CD4-positive, alpha-beta T cell (primary cell): Measurements from ENCODE around the gene FRMD5. TPM values are rescaled to one million over a fixed set of nuclear protein-coding genes. Genes with fewer than 3 reads are reported as not detected.

Experiments used
- ATAC-seq: fragments of 200-7000 bp; cut with Tn5 transposase; one replicate; pipeline ENCODE4 v1.10.0; 2022; ENCODE audit warnings: mild to moderate bottlenecking; ENCODE audit not compliant: poor library complexity
- CTCF ChIA-PET: fragments of 350-600 bp; sonication (Branson Sonifier 250); formaldehyde crosslinking; loops from one replicate; lab custom pipeline; 2021; ENCODE audit warnings: antibody characterized with exemption, inconsistent platforms; lab: Charles Lee
- POLR2A ChIA-PET: fragments of 350-600 bp; sonication (Branson Sonifier 250); formaldehyde crosslinking; loops from one replicate; lab custom pipeline; 2021; ENCODE audit warnings: antibody characterized with exemption, inconsistent platforms; lab: Charles Lee
- DNase-seq, 14 experiments: peaks; one replicate each; pipeline ENCODE4 v3.0.0-alpha.2; 2013 to 2020; ENCODE audit warnings: mixed read lengths in 2 of 14
- H3K27ac ChIP-seq, 2 donors: one replicate each; pipeline versions ENCODE4 v1.5.1 to v1.7.0; 2013; ENCODE audit warnings: low read length in 2 of 2, low read depth in 1 of 2, mild to moderate bottlenecking in 1 of 2
- H3K27me3 ChIP-seq, 2 experiments: 1 replicate in 1 of 2; 2 replicates in 1 of 2; pipeline versions ENCODE4 v1.6.1 to v1.7.0; 2013; ENCODE audit warnings: low read length in 2 of 2, control low read depth in 1 of 2, mild to moderate bottlenecking in 1 of 2, moderate library complexity in 1 of 2; ENCODE audit not compliant: insufficient read depth in 2 of 2, control insufficient read depth in 1 of 2
- H3K36me3 ChIP-seq: one replicate; pipeline ENCODE4 v1.6.1; 2013; ENCODE audit warnings: low read length, control low read depth; ENCODE audit not compliant: insufficient read depth
- H3K4me1 ChIP-seq: one replicate; pipeline ENCODE4 v1.6.1; 2013; ENCODE audit warnings: low read length, control low read depth; ENCODE audit not compliant: insufficient read depth
- H3K4me3 ChIP-seq: one replicate; pipeline ENCODE4 v1.5.1; 2013; ENCODE audit warnings: mild to moderate bottlenecking, low read length, moderate library complexity
- H3K9me3 ChIP-seq, 2 experiments: 1 replicate in 1 of 2; 2 replicates in 1 of 2; pipeline versions ENCODE4 v1.6.1 to v1.7.0; 2013; ENCODE audit warnings: low read length in 2 of 2, mild to moderate bottlenecking in 2 of 2, control low read depth in 1 of 2, moderate library complexity in 1 of 2; ENCODE audit not compliant: control insufficient read depth in 1 of 2, insufficient read depth in 1 of 2
- H3K27ac Mint-ChIP-seq: one replicate; pipeline ENCODE4 v1.8.0; 2020; ENCODE audit warnings: mixed read lengths
- H3K27me3 Mint-ChIP-seq: one replicate; pipeline ENCODE4 v1.8.0; 2021; ENCODE audit warnings: mixed read lengths
- H3K36me3 Mint-ChIP-seq: one replicate; pipeline ENCODE4 v1.8.0; 2021; ENCODE audit warnings: low read depth, mixed read lengths
- H3K4me1 Mint-ChIP-seq: one replicate; pipeline ENCODE4 v1.8.0; 2021; ENCODE audit warnings: low read depth, mixed read lengths
- H3K4me3 Mint-ChIP-seq: one replicate; pipeline ENCODE4 v1.8.0; 2020; ENCODE audit warnings: mild to moderate bottlenecking, mixed read lengths
- H3K9me3 Mint-ChIP-seq: one replicate; pipeline ENCODE4 v1.8.0; 2020; ENCODE audit warnings: mixed read lengths
- intact Hi-C, 2 experiments: fragments of 100-400 bp; cut with DNase I in 1 of 2; cut with micrococcal nuclease in 1 of 2; formaldehyde crosslinking; loops; one replicate each; pipeline versions ENCODE4 v1.15.1 to v1.9.0; 2023 to 2025; cut with DNase I, micrococcal nuclease
- total RNA-seq, 174 experiments: library from RNA in 2 of 174; stranded (reverse) in 2 of 174; gene quantifications; one replicate each; pipeline ENCODE4 v1.2.3 and lab custom pipeline; 2021 to 2026
- TF ChIP-seq, protein P1 (sequence below): fragments of 200-600 bp; IDR thresholded peaks from one replicate; pipeline ENCODE4 v1.8.0; 2022; ENCODE audit warnings: antibody characterized with exemption, mild to moderate bottlenecking

FRMD5 gene
- total RNA-seq, 2 experiments from 2014 or later = not detected

GRCh38 chr15:43920815-43921214 lies 274.3 kb downstream of the FRMD5 start:
- DNase-seq = no peak
- H3K36me3 ChIP-seq = no peaks in the 10 kb centered on the region
- no peaks in the 10 kb centered on the region for H3K4me1 ChIP-seq
- H3K27me3 Mint-ChIP-seq = no peaks in the 10 kb centered on the region
- H3K4me3 ChIP-seq = no peak overlapping the region
- no peaks in the 10 kb centered on the region for H3K27me3 ChIP-seq
- TF ChIP-seq, protein P1, sequence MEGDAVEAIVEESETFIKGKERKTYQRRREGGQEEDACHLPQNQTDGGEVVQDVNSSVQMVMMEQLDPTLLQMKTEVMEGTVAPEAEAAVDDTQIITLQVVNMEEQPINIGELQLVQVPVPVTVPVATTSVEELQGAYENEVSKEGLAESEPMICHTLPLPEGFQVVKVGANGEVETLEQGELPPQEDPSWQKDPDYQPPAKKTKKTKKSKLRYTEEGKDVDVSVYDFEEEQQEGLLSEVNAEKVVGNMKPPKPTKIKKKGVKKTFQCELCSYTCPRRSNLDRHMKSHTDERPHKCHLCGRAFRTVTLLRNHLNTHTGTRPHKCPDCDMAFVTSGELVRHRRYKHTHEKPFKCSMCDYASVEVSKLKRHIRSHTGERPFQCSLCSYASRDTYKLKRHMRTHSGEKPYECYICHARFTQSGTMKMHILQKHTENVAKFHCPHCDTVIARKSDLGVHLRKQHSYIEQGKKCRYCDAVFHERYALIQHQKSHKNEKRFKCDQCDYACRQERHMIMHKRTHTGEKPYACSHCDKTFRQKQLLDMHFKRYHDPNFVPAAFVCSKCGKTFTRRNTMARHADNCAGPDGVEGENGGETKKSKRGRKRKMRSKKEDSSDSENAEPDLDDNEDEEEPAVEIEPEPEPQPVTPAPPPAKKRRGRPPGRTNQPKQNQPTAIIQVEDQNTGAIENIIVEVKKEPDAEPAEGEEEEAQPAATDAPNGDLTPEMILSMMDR = no peak
- no peaks in the 10 kb centered on the region for H3K4me1 Mint-ChIP-seq
- ChIA-PET CTCF (no interaction called here), POLR2A (no interaction called here)
- intact Hi-C loops = no loop called here
- H3K9me3 ChIP-seq = no peaks in the 10 kb centered on the region
- H3K27ac Mint-ChIP-seq = no peak overlapping the region
- ATAC-seq = no peak
- H3K36me3 Mint-ChIP-seq = no peaks in the 10 kb centered on the region
- no peak overlapping the region for H3K27ac ChIP-seq
- no peaks in the 10 kb centered on the region for H3K9me3 Mint-ChIP-seq
- no peak overlapping the region for H3K4me3 Mint-ChIP-seq

- Histone ChIP-seq H3K36me3 (no peaks in the 10 kb centered on the region), H3K27ac (no peak overlapping the region), H3K27me3 (no peaks in the 10 kb centered on the region), H3K9me3 (no peaks in the 10 kb centered on the region), H3K4me3 (no peak overlapping the region), H3K4me1 (no peaks in the 10 kb centered on the region)
- Mint-ChIP-seq H3K36me3 (no peaks in the 10 kb centered on the region), H3K9me3 (no peaks in the 10 kb centered on the region), H3K4me3 (no peak overlapping the region), H3K4me1 (no peaks in the 10 kb centered on the region), H3K27ac (no peak overlapping the region), H3K27me3 (no peaks in the 10 kb centered on the region)
- CTCF ChIA-PET = no interaction called here
- DNase-seq (no peak), ATAC-seq (no peak)
- intact Hi-C loops = no loop called here
- TF ChIP-seq, protein P1 = no peak
- POLR2A ChIA-PET = no interaction called here
These were observed 274.8 kb downstream of the FRMD5 start for GRCh38 chr15:43920254-43920600.

GRCh38 chr15:43919540-43920253 lies 275.4 kb downstream of the FRMD5 start:
- POLR2A ChIA-PET = no interaction called here
- ATAC-seq (no peak), DNase-seq (no peak)
- no peaks in the 10 kb centered on the region for H3K9me3 Mint-ChIP-seq
- CTCF ChIA-PET = no interaction called here
- Histone ChIP-seq H3K4me3 (no peak overlapping the region), H3K27ac (no peak overlapping the region), H3K27me3 (no peaks in the 10 kb centered on the region), H3K36me3 (no peaks in the 10 kb centered on the region), H3K9me3 (no peaks in the 10 kb centered on the region), H3K4me1 (no peaks in the 10 kb centered on the region)
- H3K27ac Mint-ChIP-seq = no peak overlapping the region
- no peak overlapping the region for H3K4me3 Mint-ChIP-seq
- H3K4me1 Mint-ChIP-seq = no peaks in the 10 kb centered on the region
- TF ChIP-seq, protein P1 = no peak
- H3K27me3 Mint-ChIP-seq = no peaks in the 10 kb centered on the region
- H3K36me3 Mint-ChIP-seq = no peaks in the 10 kb centered on the region
- intact Hi-C loops = no loop called here
